GM12891 (cell line): ENCODE measurements around the gene SYNDIG1.

Source experiments
- PAX5 ChIP-seq: IDR thresholded peaks from 2 replicates; pipeline ENCODE4 v1.6.1; 2011; ENCODE audit warnings: low read length, moderate library complexity, mild to moderate bottlenecking; ENCODE audit not compliant: insufficient read depth, severe bottlenecking
- POLR2A ChIP-seq: IDR thresholded peaks from 2 replicates; pipeline ENCODE4 v1.6.1; 2011; ENCODE audit warnings: low read depth, low read length, control low read depth
- POLR2AphosphoS5 ChIP-seq: IDR thresholded peaks from 2 replicates; pipeline ENCODE4 v1.6.1; 2011; ENCODE audit warnings: low read depth, low read length, control low read depth

- TF ChIP-seq PAX5 (no peak), POLR2AphosphoS5 (no peak), POLR2A (no peak)
Observed at GRCh38 chr20:24468401-24469115, 871 bp upstream of the SYNDIG1 start.
